ENCODE data around the gene RFX8.

- TF ChIP-seq CTCF (conservative IDR thresholded peaks at IDR 0.05; ENCODE audit: low read length) (no peak), EZH2phosphoT487 (IDR thresholded peaks at IDR 0.05; ENCODE audit: borderline replicate concordance) (no peak)
These were observed 69.5 kb downstream of the RFX8 start for GRCh38 chr2:101405351-101405899.
